Neural progenitor cell (in vitro differentiated cells): ENCODE data around the gene JMJD4. TPM values are rescaled to one million over a fixed set of nuclear protein-coding genes. Genes with fewer than 3 reads are reported as not detected.

Experiments used
- DNase-seq: peaks from one replicate; pipeline ENCODE4 v3.0.0-alpha.2; 2016; ENCODE audit warnings: low spot score
- H2AFZ ChIP-seq: fragments of 200-600 bp; sonication (generic); replicated peaks from 2 replicates; pipeline ENCODE4 v1.6.1; 2016; ENCODE audit warnings: antibody characterized with exemption
- H3F3A ChIP-seq: fragments of 200-600 bp; sonication (generic); 2 replicates; pipeline ENCODE4 v1.6.1; 2016; ENCODE audit warnings: antibody characterized with exemption, low read depth
- H3K27ac ChIP-seq: fragments of 200-600 bp; sonication (generic); 2 replicates; pipeline ENCODE4 v1.5.1; 2016; ENCODE audit warnings: mild to moderate bottlenecking
- H3K27me3 ChIP-seq: fragments of 200-600 bp; sonication (generic); 2 replicates; pipeline ENCODE4 v1.6.1; 2016; ENCODE audit warnings: mild to moderate bottlenecking, moderate library complexity
- H3K36me3 ChIP-seq: fragments of 200-600 bp; sonication (generic); 2 replicates; pipeline ENCODE4 v1.5.1; 2016
- H3K4me1 ChIP-seq: fragments of 200-600 bp; sonication (generic); 2 replicates; pipeline ENCODE4 v1.6.1; 2016; ENCODE audit warnings: mixed run types
- H3K4me2 ChIP-seq: fragments of 200-600 bp; sonication (generic); 2 replicates; pipeline ENCODE4 v1.6.1; 2016
- H3K4me3 ChIP-seq: fragments of 200-600 bp; sonication (generic); 2 replicates; pipeline ENCODE4 v1.5.1; 2016
- H3K79me2 ChIP-seq: fragments of 200-600 bp; sonication (generic); 2 replicates; pipeline ENCODE4 v1.6.1; 2016; ENCODE audit warnings: low read depth
- H3K9ac ChIP-seq: fragments of 200-600 bp; sonication (generic); 2 replicates; pipeline ENCODE4 v1.6.1; 2016
- H3K9me3 ChIP-seq: fragments of 200-600 bp; sonication (generic); 2 replicates; pipeline ENCODE4 v1.5.1; 2016; ENCODE audit warnings: low read depth
- H4K20me1 ChIP-seq: fragments of 200-600 bp; sonication (generic); 2 replicates; pipeline ENCODE4 v1.6.1; 2016; ENCODE audit warnings: low read depth
- H3K27ac Mint-ChIP-seq: 3 replicates; pipeline ENCODE4 v1.8.0; 2021; ENCODE audit warnings: mixed read lengths
- H3K27me3 Mint-ChIP-seq: 2 replicates; pipeline ENCODE4 v1.8.0; 2022; ENCODE audit warnings: low read depth, mild to moderate bottlenecking, inconsistent platforms, moderate library complexity, mixed read lengths; ENCODE audit not compliant: insufficient read depth
- H3K36me3 Mint-ChIP-seq: 3 replicates; pipeline ENCODE4 v1.8.0; 2021; ENCODE audit warnings: mixed read lengths
- H3K4me1 Mint-ChIP-seq: 3 replicates; pipeline ENCODE4 v1.8.0; 2021; ENCODE audit warnings: mixed read lengths
- H3K4me3 Mint-ChIP-seq: 3 replicates; pipeline ENCODE4 v1.8.0; 2021; ENCODE audit warnings: mild to moderate bottlenecking, moderate library complexity, mixed read lengths
- H3K9me3 Mint-ChIP-seq: 3 replicates; pipeline ENCODE4 v1.8.0; 2020; ENCODE audit warnings: mixed read lengths
- CTCF ChIP-seq: fragments of 200-600 bp; sonication (generic); IDR thresholded peaks from 2 replicates; pipeline ENCODE4 v1.5.1; 2017; ENCODE audit warnings: antibody characterized with exemption, mild to moderate bottlenecking
- EZH2 ChIP-seq: fragments of 200-600 bp; sonication (generic); IDR thresholded peaks from 2 replicates; pipeline ENCODE4 v1.6.1; 2017; ENCODE audit warnings: antibody characterized with exemption, mild to moderate bottlenecking, moderate library complexity
- EZH2phosphoT487 ChIP-seq: fragments of 200-600 bp; sonication (generic); IDR thresholded peaks from 2 replicates; pipeline ENCODE4 v1.6.1; 2017; ENCODE audit warnings: antibody characterized with exemption
- total RNA-seq: library from RNA; depleted of rRNA; stranded (reverse); fragments of >200 nt; gene quantifications from 2 replicates; pipeline ENCODE4 v1.2.3, GENCODE V29; 2015; ENCODE audit warnings: low replicate concordance

JMJD4 gene
- total RNA-seq, 1 donor from 2014 or later = 7.5 TPM

DNA sequence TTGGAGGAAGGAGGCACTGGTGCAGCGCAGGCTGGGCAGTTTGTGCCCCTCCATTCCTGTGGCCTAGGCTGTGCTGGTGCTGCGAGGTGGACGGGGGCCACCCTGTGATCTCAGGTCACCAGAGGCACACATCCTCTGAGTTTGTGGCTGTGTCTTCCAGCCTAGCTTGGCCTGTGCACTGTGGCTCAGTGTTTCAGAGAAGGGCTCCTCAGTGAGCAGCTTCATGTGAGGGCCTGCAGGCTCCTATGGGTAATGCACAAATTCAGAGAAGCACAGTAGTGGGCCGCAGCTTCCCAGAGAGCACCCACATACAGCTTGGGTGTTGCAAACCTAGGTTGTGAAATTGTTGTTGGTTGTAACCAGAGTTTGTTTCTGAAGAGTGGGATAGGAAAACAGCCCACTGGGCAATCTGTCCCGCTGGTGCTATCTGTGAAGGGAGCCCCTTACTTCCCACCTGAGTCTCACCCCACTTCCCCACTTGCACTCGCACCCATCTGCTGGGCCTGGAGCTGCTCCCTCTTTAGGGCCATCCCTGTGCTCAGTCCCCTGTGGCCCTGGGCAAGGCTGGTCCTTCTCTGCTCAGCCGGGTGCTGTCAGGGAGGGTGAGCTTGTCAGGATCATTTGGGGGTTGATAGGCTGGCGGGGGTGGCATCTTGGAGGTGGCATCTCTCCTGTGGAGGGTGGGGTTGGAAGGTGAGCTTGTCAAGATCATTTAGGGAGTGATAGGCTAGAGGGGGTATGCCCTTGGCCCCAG lies 30.3 kb upstream of the JMJD4 start:
- H4K20me1 ChIP-seq = peaks cover 34% of the 10 kb centered on the region
- H3K9ac ChIP-seq = no peak overlapping the region
- Mint-ChIP-seq H3K27me3 (peaks cover 2% of the 10 kb centered on the region), H3K4me3 (no peak overlapping the region), H3K4me1 (peaks cover 4% of the 10 kb centered on the region), H3K9me3 (no peaks in the 10 kb centered on the region), H3K27ac (no peak overlapping the region), H3K36me3 (peaks cover 8% of the 10 kb centered on the region)
- H3K79me2 ChIP-seq = peaks cover 20% of the 10 kb centered on the region
- H2AFZ ChIP-seq = no peak overlapping the region
- H3K27me3 ChIP-seq = no peaks in the 10 kb centered on the region
- no peaks in the 10 kb centered on the region for H3K4me1 ChIP-seq
- no peaks in the 10 kb centered on the region for H3K9me3 ChIP-seq
- TF ChIP-seq EZH2phosphoT487 (no peak), CTCF (no peak), EZH2 (no peak)
- no peak overlapping the region for H3K4me3 ChIP-seq
- no peaks in the 10 kb centered on the region for H3K36me3 ChIP-seq
- no peak overlapping the region for H3K4me2 ChIP-seq
- DNase-seq = no peak
- no peaks in the 10 kb centered on the region for H3F3A ChIP-seq
- no peak overlapping the region for H3K27ac ChIP-seq

DNA sequence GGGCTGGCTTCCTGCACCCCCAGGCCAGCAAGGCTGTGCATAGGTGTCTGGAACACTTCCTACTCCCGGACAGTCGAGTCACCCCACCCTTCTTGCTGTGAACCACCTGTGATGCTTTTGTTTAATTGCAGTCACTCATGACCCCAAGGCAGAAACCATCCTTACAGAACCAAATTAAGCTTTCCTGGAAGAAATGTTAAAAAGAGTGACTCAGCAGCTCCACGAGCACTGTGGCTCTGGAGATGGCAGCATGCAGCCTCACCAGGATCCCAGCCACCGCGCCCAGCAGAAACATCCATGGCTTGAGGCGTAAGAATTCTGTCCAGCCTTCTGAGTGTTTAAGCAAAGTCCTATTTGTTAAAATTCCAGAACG lies 28.9 kb upstream of the JMJD4 start:
- H3K4me3 Mint-ChIP-seq = no peak overlapping the region
- peaks cover 2% of the 10 kb centered on the region for H3K27me3 Mint-ChIP-seq
- H3K4me3 ChIP-seq = no peak overlapping the region
- no peak overlapping the region for H3K27ac Mint-ChIP-seq
- H3K4me2 ChIP-seq = no peak overlapping the region
- DNase-seq = no peak
- H3K9ac ChIP-seq = no peak overlapping the region
- no peaks in the 10 kb centered on the region for H3K27me3 ChIP-seq
- no peak overlapping the region for H3K27ac ChIP-seq
- peaks cover 13% of the 10 kb centered on the region for H3K36me3 Mint-ChIP-seq
- H4K20me1 ChIP-seq = peaks cover 34% of the 10 kb centered on the region
- H3F3A ChIP-seq = no peaks in the 10 kb centered on the region
- peaks cover 4% of the 10 kb centered on the region for H3K4me1 Mint-ChIP-seq
- TF ChIP-seq CTCF = no peak
- H3K79me2 ChIP-seq = peaks cover 20% of the 10 kb centered on the region
- no peaks in the 10 kb centered on the region for H3K4me1 ChIP-seq
- H2AFZ ChIP-seq = no peak overlapping the region
- H3K9me3 Mint-ChIP-seq = no peaks in the 10 kb centered on the region
- H3K36me3 ChIP-seq = no peaks in the 10 kb centered on the region
- no peaks in the 10 kb centered on the region for H3K9me3 ChIP-seq

DNA sequence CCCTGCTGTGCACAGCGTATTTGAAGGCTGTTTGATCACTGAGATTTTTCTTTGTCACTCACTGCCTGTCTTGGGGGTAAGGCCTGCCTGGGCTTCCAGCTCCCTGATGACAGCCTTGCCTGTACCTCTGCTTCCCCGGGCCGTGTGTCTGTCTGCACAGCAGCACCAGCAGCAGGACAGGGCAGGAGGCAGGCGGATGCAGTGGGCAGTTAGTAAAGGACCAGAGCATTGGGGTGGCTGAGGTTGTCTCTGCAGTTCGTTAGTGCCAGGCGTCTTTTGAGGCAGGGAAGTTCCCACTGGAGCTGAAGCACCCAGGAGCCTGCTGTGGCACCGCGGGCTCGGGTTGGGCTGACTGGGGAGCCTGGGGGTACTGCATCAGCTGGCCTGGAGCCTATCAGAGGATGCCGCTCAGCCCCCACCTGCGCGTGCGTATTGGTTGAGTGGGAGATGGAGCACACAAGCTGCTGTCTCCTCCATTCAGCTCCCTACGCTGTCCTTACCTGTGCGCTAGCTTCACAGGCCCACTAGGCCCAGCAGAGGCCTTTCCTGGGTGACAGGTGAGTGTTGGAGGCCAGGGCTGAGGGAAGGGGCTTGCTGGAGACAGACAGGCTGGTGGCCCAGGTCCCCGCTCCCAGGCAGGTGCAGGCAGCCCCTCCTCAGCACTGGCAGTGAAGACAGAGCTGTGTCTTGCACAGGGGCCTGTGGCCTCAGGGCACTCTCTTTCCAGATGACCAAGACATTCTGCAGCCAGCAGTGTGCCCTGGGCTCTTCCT lies 28.3 kb upstream of the JMJD4 start:
- Histone ChIP-seq H3K79me2 (peaks cover 20% of the 10 kb centered on the region), H3K36me3 (no peaks in the 10 kb centered on the region), H4K20me1 (peaks cover 34% of the 10 kb centered on the region), H3K27ac (no peak overlapping the region), H3K4me3 (no peak overlapping the region), H2AFZ (no peak overlapping the region), H3K9me3 (no peaks in the 10 kb centered on the region), H3K9ac (no peak overlapping the region), H3F3A (no peaks in the 10 kb centered on the region), H3K4me2 (no peak overlapping the region), H3K27me3 (no peaks in the 10 kb centered on the region), H3K4me1 (no peaks in the 10 kb centered on the region)
- Mint-ChIP-seq H3K4me1 (peaks cover 4% of the 10 kb centered on the region), H3K4me3 (no peak overlapping the region), H3K27ac (no peak overlapping the region), H3K27me3 (peaks cover 2% of the 10 kb centered on the region), H3K9me3 (no peaks in the 10 kb centered on the region), H3K36me3 (peaks cover 13% of the 10 kb centered on the region)
- TF ChIP-seq EZH2phosphoT487 (no peak), CTCF (no peak), EZH2 (no peak)
- DNase-seq = no peak
